Measurements from ENCODE around the gene FURIN. TPM values are rescaled to one million over a fixed set of nuclear protein-coding genes. Genes with fewer than 3 reads are reported as not detected.
"Not testable (repeated sequence)": the region's sequence is repeated elsewhere in the genome, so short reads cannot be mapped to it uniquely, and the experiment has no call there.

The FURIN gene
- total and polyA plus RNA-seq, 5 donors from 2014 or later = 2.9 to 62.5 (median 8.1) TPM

- H3K4me3 ChIP-seq (ENCODE audit: low read depth, low read length) = peak overlapping the region; percentile 71
- peak overlapping the region; percentile 91 to 95 (median 93) for H3K4me3 Mint-ChIP-seq
- DNase-seq (no peak), ATAC-seq (ENCODE audit: low read depth in 2 of 2) (peak in 1 of 2 donors; percentile 30)
- no peaks in the 10 kb centered on the region for H3K9me3 Mint-ChIP-seq
- H3K27me3 Mint-ChIP-seq = no peaks in the 10 kb centered on the region
- H3K36me3 ChIP-seq (ENCODE audit: control insufficient read depth, insufficient read depth, low read length) = peaks cover 8% of the 10 kb centered on the region
- no peaks in the 10 kb centered on the region for H3K9me3 ChIP-seq (ENCODE audit: control insufficient read depth in 2 of 2, low read length in 2 of 2)
- H3K27me3 ChIP-seq (ENCODE audit: control insufficient read depth, insufficient read depth, low read length) = no peaks in the 10 kb centered on the region
- H3K4me1 ChIP-seq (ENCODE audit: control insufficient read depth, insufficient read depth, low read length, poor library complexity, severe bottlenecking) = peaks cover 41% of the 10 kb centered on the region
- peak overlapping the region; percentile 84 to 95 (median 90) for H3K27ac Mint-ChIP-seq
- peak overlapping the region; percentile 41 for H3K27ac ChIP-seq (ENCODE audit: insufficient read depth, low read length, poor library complexity, severe bottlenecking)
- no peaks in the 10 kb centered on the region for H3K36me3 Mint-ChIP-seq
- H3K4me1 Mint-ChIP-seq = peaks cover 5 to 52% (median 35%) of the 10 kb centered on the region in 4 donors
Measured at GRCh38 chr15:90871716-90872485, 3.5 kb downstream of the FURIN start.

- ATAC-seq (ENCODE audit: low read depth in 2 of 2) (no peak), DNase-seq (peak in 1 of 3 donors; percentile 30)
- Histone ChIP-seq H3K4me3 (ENCODE audit: low read depth, low read length) (peak overlapping the region; percentile 71), H3K27ac (ENCODE audit: insufficient read depth, low read length, poor library complexity, severe bottlenecking) (peak overlapping the region; percentile 41), H3K36me3 (ENCODE audit: control insufficient read depth, insufficient read depth, low read length) (peaks cover 15% of the 10 kb centered on the region), H3K4me1 (ENCODE audit: control insufficient read depth, insufficient read depth, low read length, poor library complexity, severe bottlenecking) (peaks cover 41% of the 10 kb centered on the region), H3K9me3 (ENCODE audit: control insufficient read depth in 2 of 2, low read length in 2 of 2) (no peaks in the 10 kb centered on the region), H3K27me3 (ENCODE audit: control insufficient read depth, insufficient read depth, low read length) (no peaks in the 10 kb centered on the region)
- peak overlapping the region; percentile 91 to 95 (median 93) for H3K4me3 Mint-ChIP-seq
- peak overlapping the region; percentile 84 to 95 (median 90) for H3K27ac Mint-ChIP-seq
- H3K4me1 Mint-ChIP-seq = peaks cover 5 to 52% (median 35%) of the 10 kb centered on the region in 4 donors
- peaks cover 3% of the 10 kb centered on the region for H3K36me3 Mint-ChIP-seq
- no peaks in the 10 kb centered on the region for H3K9me3 Mint-ChIP-seq
- no peaks in the 10 kb centered on the region for H3K27me3 Mint-ChIP-seq
Measured at GRCh38 chr15:90872486-90873184, 4.2 kb downstream of the FURIN start.

- peak overlapping the region; percentile 29 to 90 (median 84) for H3K27ac Mint-ChIP-seq
- Histone ChIP-seq H3K4me1 (ENCODE audit: control insufficient read depth, insufficient read depth, low read length, poor library complexity, severe bottlenecking) (peaks cover 41% of the 10 kb centered on the region), H3K27ac (ENCODE audit: insufficient read depth, low read length, poor library complexity, severe bottlenecking) (no peak overlapping the region), H3K27me3 (ENCODE audit: control insufficient read depth, insufficient read depth, low read length) (no peaks in the 10 kb centered on the region), H3K4me3 (ENCODE audit: low read depth, low read length) (no peak overlapping the region), H3K9me3 (ENCODE audit: control insufficient read depth in 2 of 2, low read length in 2 of 2) (no peaks in the 10 kb centered on the region), H3K36me3 (ENCODE audit: control insufficient read depth, insufficient read depth, low read length) (peaks cover 24% of the 10 kb centered on the region)
- peak overlapping the region; percentile 91 to 95 (median 93) for H3K4me3 Mint-ChIP-seq
- H3K9me3 Mint-ChIP-seq = no peaks in the 10 kb centered on the region
- DNase-seq (no peak), ATAC-seq (ENCODE audit: low read depth in 2 of 2) (no peak)
- peaks cover 5 to 48% (median 33%) of the 10 kb centered on the region in 4 donors for H3K4me1 Mint-ChIP-seq
- peaks cover 10% of the 10 kb centered on the region for H3K36me3 Mint-ChIP-seq
- H3K27me3 Mint-ChIP-seq = no peaks in the 10 kb centered on the region
Measured at GRCh38 chr15:90873488-90873997, 5.2 kb downstream of the FURIN start.

GRCh38 chr15:90873998-90874605 lies 5.7 kb downstream of the FURIN start:
- H3K9me3 ChIP-seq (ENCODE audit: control insufficient read depth in 2 of 2, low read length in 2 of 2) = no peaks in the 10 kb centered on the region
- peak overlapping the region in 2 of 3 donors; percentile 25 to 84 for H3K27ac Mint-ChIP-seq
- peak overlapping the region in 3 of 4 donors; percentile 58 to 94 (median 91) for H3K4me3 Mint-ChIP-seq
- H3K27me3 ChIP-seq (ENCODE audit: control insufficient read depth, insufficient read depth, low read length) = no peaks in the 10 kb centered on the region
- no peaks in the 10 kb centered on the region for H3K27me3 Mint-ChIP-seq
- H3K27ac ChIP-seq (ENCODE audit: insufficient read depth, low read length, poor library complexity, severe bottlenecking) = no peak overlapping the region
- DNase-seq (no peak), ATAC-seq (ENCODE audit: low read depth in 2 of 2) (no peak)
- H3K4me3 ChIP-seq (ENCODE audit: low read depth, low read length) = no peak overlapping the region
- H3K4me1 ChIP-seq (ENCODE audit: control insufficient read depth, insufficient read depth, low read length, poor library complexity, severe bottlenecking) = peaks cover 41% of the 10 kb centered on the region
- no peaks in the 10 kb centered on the region for H3K9me3 Mint-ChIP-seq
- peaks cover 26% of the 10 kb centered on the region for H3K36me3 ChIP-seq (ENCODE audit: control insufficient read depth, insufficient read depth, low read length)
- peaks cover 14% of the 10 kb centered on the region for H3K36me3 Mint-ChIP-seq
- peaks cover 5 to 47% (median 32%) of the 10 kb centered on the region in 4 donors for H3K4me1 Mint-ChIP-seq

- ATAC-seq (ENCODE audit: low read depth in 2 of 2); H3K27ac ChIP-seq (ENCODE audit: insufficient read depth, low read length, poor library complexity, severe bottlenecking); H3K9me3 Mint-ChIP-seq; H3K4me3 ChIP-seq (ENCODE audit: low read depth, low read length); H3K27me3 ChIP-seq (ENCODE audit: control insufficient read depth, insufficient read depth, low read length); DNase-seq; H3K27me3 Mint-ChIP-seq; H3K9me3 ChIP-seq (ENCODE audit: control insufficient read depth in 2 of 2, low read length in 2 of 2): not testable (repeated sequence)
- peak overlapping the region in 2 of 3 donors; percentile 55 to 56 for H3K27ac Mint-ChIP-seq
- peaks cover 5 to 38% (median 25%) of the 10 kb centered on the region in 4 donors for H3K4me1 Mint-ChIP-seq
- peaks cover 17% of the 10 kb centered on the region for H3K36me3 Mint-ChIP-seq
- H3K4me1 ChIP-seq (ENCODE audit: control insufficient read depth, insufficient read depth, low read length, poor library complexity, severe bottlenecking) = peaks cover 33% of the 10 kb centered on the region
- H3K4me3 Mint-ChIP-seq = peak overlapping the region in 1 of 4 donors; percentile 94
- H3K36me3 ChIP-seq (ENCODE audit: control insufficient read depth, insufficient read depth, low read length) = peaks cover 34% of the 10 kb centered on the region
Measured at GRCh38 chr15:90874986-90875385, 6.6 kb downstream of the FURIN start.

GRCh38 chr15:90875549-90875981 lies 7.2 kb downstream of the FURIN start:
- H3K27me3 Mint-ChIP-seq = no peaks in the 10 kb centered on the region
- peaks cover 5 to 33% (median 20%) of the 10 kb centered on the region in 4 donors for H3K4me1 Mint-ChIP-seq
- DNase-seq = no peak
- peaks cover 17% of the 10 kb centered on the region for H3K36me3 Mint-ChIP-seq
- H3K4me3 Mint-ChIP-seq = no peak overlapping the region
- no peak overlapping the region for H3K27ac ChIP-seq (ENCODE audit: insufficient read depth, low read length, poor library complexity, severe bottlenecking)
- H3K9me3 ChIP-seq (ENCODE audit: control insufficient read depth in 2 of 2, low read length in 2 of 2) = no peaks in the 10 kb centered on the region
- H3K27ac Mint-ChIP-seq = peak overlapping the region in 1 of 3 donors; percentile 77
- peaks cover 35% of the 10 kb centered on the region for H3K36me3 ChIP-seq (ENCODE audit: control insufficient read depth, insufficient read depth, low read length)
- peaks cover 27% of the 10 kb centered on the region for H3K4me1 ChIP-seq (ENCODE audit: control insufficient read depth, insufficient read depth, low read length, poor library complexity, severe bottlenecking)
- no peak for ATAC-seq (ENCODE audit: low read depth in 2 of 2)
- no peaks in the 10 kb centered on the region for H3K9me3 Mint-ChIP-seq
- no peak overlapping the region for H3K4me3 ChIP-seq (ENCODE audit: low read depth, low read length)
- no peaks in the 10 kb centered on the region for H3K27me3 ChIP-seq (ENCODE audit: control insufficient read depth, insufficient read depth, low read length)

- ATAC-seq (ENCODE audit: low read depth in 2 of 2) (no peak), DNase-seq (no peak)
- Histone ChIP-seq H3K9me3 (ENCODE audit: control insufficient read depth in 2 of 2, low read length in 2 of 2) (no peaks in the 10 kb centered on the region), H3K27ac (ENCODE audit: insufficient read depth, low read length, poor library complexity, severe bottlenecking) (no peak overlapping the region), H3K27me3 (ENCODE audit: control insufficient read depth, insufficient read depth, low read length) (no peaks in the 10 kb centered on the region), H3K36me3 (ENCODE audit: control insufficient read depth, insufficient read depth, low read length) (peaks cover 39% of the 10 kb centered on the region), H3K4me3 (ENCODE audit: low read depth, low read length) (no peak overlapping the region), H3K4me1 (ENCODE audit: control insufficient read depth, insufficient read depth, low read length, poor library complexity, severe bottlenecking) (peaks cover 23% of the 10 kb centered on the region)
- Mint-ChIP-seq H3K36me3 (peaks cover 17% of the 10 kb centered on the region), H3K9me3 (no peaks in the 10 kb centered on the region), H3K27ac (no peak overlapping the region), H3K4me3 (no peak overlapping the region), H3K4me1 (peaks cover 5 to 28% (median 16%) of the 10 kb centered on the region in 4 donors), H3K27me3 (no peaks in the 10 kb centered on the region)
Measured at GRCh38 chr15:90876046-90876445, 7.7 kb downstream of the FURIN start.
